PFSK-1 (cell line): ENCODE results near the gene PCDHB11.
"Not testable (repeated sequence)": the region's sequence is repeated elsewhere in the genome, so short reads cannot be mapped to it uniquely, and the experiment has no call there.

Source experiments
- FOXP2 ChIP-seq: optimal IDR thresholded peaks from 2 replicates; pipeline ENCODE3; 2011; ENCODE audit warnings: borderline replicate concordance, control low read depth, inconsistent platforms; ENCODE audit not compliant: insufficient read depth; ENCODE audit errors: extremely low read length, extremely low read depth
- POLR2AphosphoS5 ChIP-seq: IDR thresholded peaks from 2 replicates; pipeline ENCODE4 v1.6.1; 2012; ENCODE audit warnings: low read depth, mild to moderate bottlenecking, control low read depth, low read length, moderate library complexity
- SIN3A ChIP-seq: IDR thresholded peaks from 2 replicates; pipeline ENCODE4 v1.6.1; 2012; ENCODE audit warnings: mild to moderate bottlenecking, low read length, moderate library complexity, borderline replicate concordance; ENCODE audit not compliant: insufficient read depth
- TAF1 ChIP-seq: IDR thresholded peaks from 2 replicates; pipeline ENCODE4 v1.6.1; 2012; ENCODE audit warnings: low read length, control low read depth, borderline replicate concordance; ENCODE audit not compliant: insufficient read depth
- TF ChIP-seq, protein P1 (sequence below), 2 experiments: IDR thresholded peaks; 2 replicates each; pipeline versions ENCODE4 v1.6.1 to v1.8.0; 2011 to 2012; ENCODE audit warnings: low read depth in 2 of 2, low read length in 2 of 2, control low read depth in 1 of 2, inconsistent platforms in 1 of 2, mild to moderate bottlenecking in 1 of 2, moderate library complexity in 1 of 2; ENCODE audit not compliant: insufficient read depth in 1 of 2

PCDHB11 gene

GRCh38 chr5:141172381-141173204 is 26.8 kb upstream of the PCDHB11 start, which contains the start of gene PCDHB7:
TSS of gene PCDHB7 (plus strand) at chr5:141172644. CDS start at chr5:141172836, 192 bp downstream.
- TF ChIP-seq SIN3A (no peak), TAF1 (no peak), POLR2AphosphoS5 (no peak), FOXP2 (no peak)
- TF ChIP-seq, protein P1, sequence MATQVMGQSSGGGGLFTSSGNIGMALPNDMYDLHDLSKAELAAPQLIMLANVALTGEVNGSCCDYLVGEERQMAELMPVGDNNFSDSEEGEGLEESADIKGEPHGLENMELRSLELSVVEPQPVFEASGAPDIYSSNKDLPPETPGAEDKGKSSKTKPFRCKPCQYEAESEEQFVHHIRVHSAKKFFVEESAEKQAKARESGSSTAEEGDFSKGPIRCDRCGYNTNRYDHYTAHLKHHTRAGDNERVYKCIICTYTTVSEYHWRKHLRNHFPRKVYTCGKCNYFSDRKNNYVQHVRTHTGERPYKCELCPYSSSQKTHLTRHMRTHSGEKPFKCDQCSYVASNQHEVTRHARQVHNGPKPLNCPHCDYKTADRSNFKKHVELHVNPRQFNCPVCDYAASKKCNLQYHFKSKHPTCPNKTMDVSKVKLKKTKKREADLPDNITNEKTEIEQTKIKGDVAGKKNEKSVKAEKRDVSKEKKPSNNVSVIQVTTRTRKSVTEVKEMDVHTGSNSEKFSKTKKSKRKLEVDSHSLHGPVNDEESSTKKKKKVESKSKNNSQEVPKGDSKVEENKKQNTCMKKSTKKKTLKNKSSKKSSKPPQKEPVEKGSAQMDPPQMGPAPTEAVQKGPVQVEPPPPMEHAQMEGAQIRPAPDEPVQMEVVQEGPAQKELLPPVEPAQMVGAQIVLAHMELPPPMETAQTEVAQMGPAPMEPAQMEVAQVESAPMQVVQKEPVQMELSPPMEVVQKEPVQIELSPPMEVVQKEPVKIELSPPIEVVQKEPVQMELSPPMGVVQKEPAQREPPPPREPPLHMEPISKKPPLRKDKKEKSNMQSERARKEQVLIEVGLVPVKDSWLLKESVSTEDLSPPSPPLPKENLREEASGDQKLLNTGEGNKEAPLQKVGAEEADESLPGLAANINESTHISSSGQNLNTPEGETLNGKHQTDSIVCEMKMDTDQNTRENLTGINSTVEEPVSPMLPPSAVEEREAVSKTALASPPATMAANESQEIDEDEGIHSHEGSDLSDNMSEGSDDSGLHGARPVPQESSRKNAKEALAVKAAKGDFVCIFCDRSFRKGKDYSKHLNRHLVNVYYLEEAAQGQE (IDR thresholded peaks at IDR 0.05; ENCODE audit: insufficient read depth in 1 of 2, low read depth in 2 of 2, low read length in 2 of 2): no peak

DNA sequence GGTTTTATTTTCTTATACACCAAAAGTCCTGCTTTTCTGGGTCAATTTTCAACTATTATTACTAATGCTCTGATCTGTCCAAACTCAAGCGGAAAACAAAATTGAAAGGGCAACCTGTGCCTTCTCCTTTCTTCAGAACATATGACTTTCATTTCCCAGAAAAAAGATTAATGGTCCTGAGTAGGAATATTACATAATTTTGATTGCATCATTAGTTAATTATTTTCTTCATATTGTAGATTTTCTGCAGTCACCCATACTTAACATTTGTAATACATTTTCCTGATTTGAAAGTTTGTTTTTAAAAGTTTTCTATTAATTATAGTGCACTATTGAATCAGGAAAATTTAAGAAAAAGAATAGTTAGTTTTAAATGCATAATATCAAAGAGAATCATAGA is 23.5 kb upstream of the PCDHB11 start:
- TF ChIP-seq TAF1 (no peak), SIN3A (no peak), POLR2AphosphoS5 (no peak), FOXP2 (no peak)
- TF ChIP-seq, protein P1 (IDR thresholded peaks at IDR 0.05; ENCODE audit: insufficient read depth in 1 of 2, low read depth in 2 of 2, low read length in 2 of 2): no peak

- not testable (repeated sequence) for TF ChIP-seq POLR2AphosphoS5, SIN3A
- TF ChIP-seq, protein P1 (IDR thresholded peaks at IDR 0.05; ENCODE audit: insufficient read depth in 1 of 2, low read depth in 2 of 2, low read length in 2 of 2): not testable (repeated sequence)
Observed at GRCh38 chr5:141177577-141178191, 21.7 kb upstream of the PCDHB11 start, which contains the start of gene PCDHB8. TSS of gene PCDHB8 (plus strand) at chr5:141177790. CDS start at chr5:141178035, 245 bp downstream.

- TF ChIP-seq SIN3A (no peak), FOXP2 (no peak), TAF1 (no peak), POLR2AphosphoS5 (no peak)
- TF ChIP-seq, protein P1 (IDR thresholded peaks at IDR 0.05; ENCODE audit: insufficient read depth in 1 of 2, low read depth in 2 of 2, low read length in 2 of 2): no peak
Observed at GRCh38 chr5:141180313-141180712, 19.1 kb upstream of the PCDHB11 start.
